DMS53 (cell line): ENCODE data around the gene ARHGAP15.

ENCODE experiments used
- DNase-seq: peaks from one replicate; lab custom pipeline; 2025; lab: John Stamatoyannopoulos, UW

Gene ARHGAP15

DNA sequence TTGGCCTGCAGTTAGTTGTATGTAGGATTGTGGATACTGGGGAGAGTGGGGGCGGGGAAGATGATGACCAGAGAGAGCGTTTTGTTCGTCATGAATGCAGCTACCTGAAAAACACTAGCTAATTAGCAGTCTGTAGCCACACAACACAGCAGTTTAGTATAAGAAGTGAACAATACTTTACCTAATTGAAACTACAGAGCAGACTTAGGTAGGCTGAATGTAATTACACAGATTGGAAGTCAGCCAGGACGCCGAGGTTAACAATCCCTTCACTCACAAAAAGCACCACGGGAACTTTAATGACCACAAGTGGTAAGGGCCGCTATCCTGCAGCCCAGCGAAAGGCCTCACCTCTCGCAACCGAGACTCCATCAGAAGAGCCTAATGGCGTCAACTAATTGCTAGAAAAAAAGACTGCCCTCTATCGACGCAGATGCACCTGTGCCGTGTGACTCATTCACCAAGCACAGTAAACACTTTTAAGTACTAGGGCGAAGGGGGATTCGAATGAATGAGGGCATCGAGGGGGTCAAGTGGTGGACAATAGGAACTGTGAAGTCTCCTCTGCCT is 591.0 kb downstream of the ARHGAP15 start:
- peak; percentile 5 for DNase-seq

DNA sequence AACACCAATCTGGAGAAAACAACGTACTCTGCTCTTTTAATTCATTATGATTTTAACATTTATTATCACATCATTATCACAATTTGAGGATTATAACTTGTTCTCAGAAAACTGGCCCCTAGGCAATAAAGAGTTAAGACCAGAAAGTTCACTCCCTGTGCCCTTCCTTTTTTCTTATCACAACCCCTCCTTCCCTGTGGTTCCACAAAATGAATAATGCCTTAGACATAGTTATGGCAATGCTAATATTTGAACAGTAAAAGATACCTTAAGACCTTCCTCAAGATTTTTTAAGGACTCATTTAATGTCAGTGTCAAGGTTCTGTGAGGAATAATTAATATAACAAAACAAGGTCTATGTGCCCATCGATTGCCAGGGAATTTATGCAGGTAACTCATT is 596.2 kb downstream of the ARHGAP15 start:
- DNase-seq, result no peak

DNA sequence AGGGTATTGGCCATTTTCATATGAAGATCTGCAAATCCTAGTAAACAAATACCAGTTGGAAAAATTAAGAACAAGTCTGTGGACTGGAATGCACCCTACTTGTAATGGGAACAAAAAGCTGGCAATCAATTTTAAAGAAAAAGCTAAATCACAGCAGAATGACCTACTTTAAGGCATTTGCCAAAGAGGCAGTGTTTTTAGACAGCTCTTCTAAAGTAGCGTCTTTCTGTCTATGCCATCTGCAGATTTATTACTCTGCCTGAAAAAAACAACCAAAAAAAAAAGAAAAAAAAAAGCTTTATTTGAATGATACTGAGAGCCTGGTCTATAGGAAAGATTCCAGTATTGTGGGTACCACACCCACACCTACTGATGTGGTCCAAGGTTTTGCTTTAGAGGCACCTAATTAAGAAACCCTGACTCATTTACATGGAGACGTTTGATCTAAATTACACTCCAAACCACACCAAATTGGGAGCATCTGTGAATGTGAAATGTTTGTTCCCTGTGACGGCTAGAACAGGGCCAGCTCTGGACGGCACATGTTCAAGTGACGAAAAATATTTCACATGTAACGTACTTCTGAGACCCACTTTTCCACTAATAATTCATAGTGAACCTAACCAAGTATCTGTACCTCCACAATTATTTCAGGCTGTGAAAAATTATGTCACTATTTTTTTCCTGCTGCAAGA is 597.1 kb downstream of the ARHGAP15 start:
- DNase-seq, result no peak

DNA sequence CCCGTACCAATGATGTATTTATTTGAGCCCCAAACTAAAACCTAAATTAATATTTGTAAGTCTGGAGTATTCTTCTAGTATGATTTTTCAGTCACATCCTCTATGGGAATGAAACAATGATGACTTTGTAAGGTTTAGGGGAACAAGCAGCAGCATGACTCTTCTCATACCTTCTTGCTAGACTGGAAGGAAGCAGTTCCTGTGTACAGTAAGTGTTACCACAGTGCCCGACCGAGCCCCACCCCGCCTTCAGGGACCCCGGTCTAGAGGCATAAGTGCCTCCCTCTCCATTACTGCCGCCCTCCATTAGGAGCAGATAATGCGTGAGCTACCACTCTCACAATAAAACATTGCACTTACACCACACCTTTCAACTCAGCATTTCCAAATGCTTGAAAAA is 599.3 kb downstream of the ARHGAP15 start:
- DNase-seq, result no peak

DNA sequence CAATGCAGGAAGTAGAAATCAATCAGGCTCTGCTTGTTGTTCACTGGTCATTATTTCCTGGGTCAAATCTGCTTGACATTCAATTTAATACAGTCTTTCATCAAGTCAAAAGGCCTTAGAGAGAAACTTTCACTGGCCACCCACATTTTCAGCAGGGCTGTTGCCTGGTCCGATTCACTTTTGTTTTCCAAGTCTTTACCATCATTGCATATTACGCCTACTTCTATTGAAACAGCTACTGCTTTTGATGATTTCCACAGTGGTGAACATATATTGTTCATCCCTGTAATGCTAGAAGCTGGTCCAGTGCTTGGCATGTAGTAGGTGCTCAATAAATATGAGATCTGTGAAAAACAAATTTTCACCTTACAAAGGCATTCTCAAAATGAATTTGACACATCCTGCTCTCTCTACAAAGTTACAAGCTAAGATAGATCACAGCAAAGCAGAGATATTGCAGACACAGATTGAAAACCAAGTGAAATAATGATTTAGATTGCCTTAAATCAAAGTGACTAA is 600.1 kb downstream of the ARHGAP15 start:
- DNase-seq, result no peak

DNA sequence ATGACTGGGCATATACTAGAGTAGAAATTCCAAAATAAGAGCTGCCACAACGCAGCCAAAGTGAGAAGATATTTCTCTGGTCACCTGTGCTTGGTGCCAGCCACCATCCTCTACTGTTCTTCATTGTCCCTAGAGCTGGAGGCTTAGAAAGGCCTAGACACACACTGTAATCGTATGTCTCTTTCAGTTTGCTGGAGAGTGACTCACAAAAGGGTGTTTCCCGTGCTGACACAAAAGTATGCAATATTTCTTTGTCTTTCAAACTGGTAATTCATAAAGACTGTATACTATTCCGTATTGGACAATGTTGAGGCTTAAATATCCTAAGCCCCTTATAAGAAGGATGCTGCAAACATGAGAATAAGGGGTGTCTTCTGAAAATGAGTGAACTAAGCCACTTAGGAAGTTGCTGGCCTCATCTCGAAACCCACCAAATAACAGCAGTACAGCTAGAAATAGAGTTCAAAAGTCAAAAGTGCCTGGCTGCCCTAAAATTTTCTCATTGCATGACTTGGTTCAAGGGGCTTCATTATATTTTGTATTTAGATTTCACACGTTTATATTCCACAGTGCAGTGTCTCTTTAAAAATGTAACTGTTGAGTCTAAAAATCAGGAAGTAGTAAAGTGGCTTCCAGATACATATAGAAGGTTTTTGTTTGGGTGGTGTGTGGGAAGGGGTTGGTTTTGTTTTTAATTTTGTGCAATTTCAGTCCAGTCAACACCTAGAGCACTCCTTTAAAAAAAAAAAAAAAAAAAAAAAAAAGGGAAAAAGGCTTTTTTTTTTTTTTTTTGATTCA is 601.1 kb downstream of the ARHGAP15 start:
- peak; percentile 32 for DNase-seq

DNA sequence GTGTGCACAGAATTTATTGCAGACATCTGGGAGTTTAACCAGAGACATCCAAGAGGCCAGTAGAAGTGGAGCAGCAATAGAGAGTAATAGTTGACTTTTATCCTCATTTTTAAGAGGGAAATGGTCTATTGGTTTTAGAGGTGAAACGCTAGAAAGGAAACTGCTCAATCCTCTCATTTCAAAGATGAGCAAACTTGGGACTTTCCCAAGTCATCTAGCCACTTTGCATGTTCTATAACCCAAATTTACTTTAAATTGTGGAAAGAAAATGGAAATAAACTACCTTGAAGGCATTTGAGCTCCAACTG is 601.7 kb downstream of the ARHGAP15 start:
- no peak for DNase-seq

DNA sequence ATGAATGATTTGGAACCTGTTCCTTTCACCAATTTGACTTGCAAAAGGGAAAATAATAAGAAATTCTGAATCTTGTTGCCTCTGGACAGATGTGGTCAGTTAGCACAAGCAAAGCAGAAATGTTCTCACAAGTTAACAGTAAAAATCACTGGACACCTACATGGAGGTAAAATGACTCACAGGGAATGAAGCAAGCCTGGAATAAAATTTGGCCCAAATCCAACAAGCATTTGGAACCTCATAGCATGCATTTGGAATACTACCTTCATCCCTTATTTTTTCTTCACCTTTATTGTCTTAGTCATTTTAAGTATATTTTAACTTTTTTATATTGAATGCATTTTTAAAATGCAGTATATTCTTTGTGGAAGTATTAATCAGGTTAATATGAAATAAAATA is 602.9 kb downstream of the ARHGAP15 start:
- DNase-seq, result peak; percentile 0

DNA sequence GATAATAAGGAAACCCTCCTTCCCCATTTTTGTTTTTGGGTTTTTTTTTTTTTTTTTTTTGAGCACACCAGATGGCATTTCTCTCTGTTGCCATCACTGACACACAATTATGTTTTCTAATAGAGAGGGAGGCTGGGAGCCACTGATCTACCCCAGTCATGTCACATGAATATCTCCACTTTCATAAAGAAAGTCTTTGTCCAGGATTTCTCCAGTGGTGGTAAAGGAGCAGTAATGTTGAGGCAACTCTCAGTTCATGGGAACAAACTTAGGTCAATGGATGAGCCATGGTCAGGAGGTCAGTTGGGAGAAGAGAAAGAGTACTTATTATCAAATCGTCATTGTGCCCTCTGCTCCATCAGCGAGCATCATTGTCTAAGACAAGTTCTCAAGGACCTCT is 603.7 kb downstream of the ARHGAP15 start:
- DNase-seq, result no peak

DNA sequence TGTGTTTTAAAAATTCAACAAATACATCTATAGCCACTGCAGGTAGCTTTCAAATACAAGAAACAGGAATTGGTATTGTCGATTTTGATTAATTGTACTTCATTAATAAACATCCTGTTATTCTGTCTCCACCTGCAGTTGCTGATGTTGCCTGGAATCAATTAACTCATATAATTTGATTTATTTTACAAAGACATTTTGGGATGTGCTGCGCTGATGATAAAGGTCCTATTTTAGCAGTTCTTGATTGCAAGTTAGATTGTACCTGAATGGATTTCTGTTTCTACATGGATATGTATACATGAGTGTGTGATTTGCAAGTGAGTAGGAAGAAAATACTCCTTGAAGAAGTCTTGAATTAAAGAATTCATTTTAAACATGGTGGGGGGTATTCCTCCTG is 605.3 kb downstream of the ARHGAP15 start:
- DNase-seq, result no peak

DNA sequence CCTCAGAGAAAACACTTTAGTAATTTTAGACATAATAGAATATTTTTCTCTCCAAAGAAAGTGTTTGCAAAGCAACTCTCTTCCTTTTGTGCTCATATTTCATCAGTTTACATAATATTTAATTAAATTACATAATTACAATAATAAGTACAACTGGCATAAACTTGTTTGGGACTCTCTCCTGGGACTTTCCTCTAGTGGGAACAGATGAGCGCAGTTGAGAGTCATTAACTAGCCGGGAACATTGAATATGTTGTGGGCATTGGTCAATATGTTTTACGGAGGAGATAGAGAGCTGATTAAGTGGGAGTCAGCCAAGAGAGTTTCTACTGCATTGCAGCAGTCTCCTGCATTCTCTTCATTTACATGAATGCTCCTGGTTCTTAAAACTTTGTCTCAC is 607.7 kb downstream of the ARHGAP15 start:
- no peak for DNase-seq

DNA sequence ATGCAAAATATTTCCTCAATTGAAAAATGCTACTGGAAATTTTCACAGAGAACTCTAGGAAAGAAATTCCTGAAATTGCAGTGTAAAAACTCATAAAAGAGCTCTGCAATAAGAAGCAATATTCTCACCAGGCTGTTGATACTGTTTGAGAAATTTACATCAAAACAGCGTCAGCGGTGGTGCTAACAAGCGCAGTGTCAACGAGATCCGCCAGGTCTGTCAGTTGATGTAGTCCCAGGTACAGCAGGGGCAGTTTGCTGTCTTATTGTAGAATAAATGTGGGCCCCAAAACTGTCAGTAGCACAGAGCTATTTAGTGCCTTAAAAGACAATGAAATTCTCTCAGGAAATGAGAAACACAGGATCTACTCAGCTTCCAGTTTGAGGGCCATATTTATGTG is 611.2 kb downstream of the ARHGAP15 start:
- DNase-seq, result no peak

DNA sequence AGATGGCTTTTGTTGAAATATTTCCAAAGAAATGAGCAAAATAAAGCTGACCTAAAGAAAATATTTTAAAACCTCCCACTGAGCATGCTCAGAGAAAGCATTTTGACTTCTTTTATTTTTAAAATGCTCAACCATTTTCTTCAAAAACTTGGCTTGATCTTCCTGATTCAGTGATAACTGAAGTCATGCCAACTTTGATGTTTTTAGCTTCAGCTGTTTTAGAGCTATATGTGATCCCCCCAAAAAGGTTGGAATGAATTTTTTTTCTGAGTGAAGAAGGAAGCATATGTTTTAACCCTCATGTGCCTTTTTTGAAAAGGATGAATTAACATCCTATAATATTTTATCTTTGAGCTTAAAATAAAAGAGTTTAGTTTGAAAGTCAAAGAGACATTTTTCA is 612.0 kb downstream of the ARHGAP15 start:
- DNase-seq, result no peak

DNA sequence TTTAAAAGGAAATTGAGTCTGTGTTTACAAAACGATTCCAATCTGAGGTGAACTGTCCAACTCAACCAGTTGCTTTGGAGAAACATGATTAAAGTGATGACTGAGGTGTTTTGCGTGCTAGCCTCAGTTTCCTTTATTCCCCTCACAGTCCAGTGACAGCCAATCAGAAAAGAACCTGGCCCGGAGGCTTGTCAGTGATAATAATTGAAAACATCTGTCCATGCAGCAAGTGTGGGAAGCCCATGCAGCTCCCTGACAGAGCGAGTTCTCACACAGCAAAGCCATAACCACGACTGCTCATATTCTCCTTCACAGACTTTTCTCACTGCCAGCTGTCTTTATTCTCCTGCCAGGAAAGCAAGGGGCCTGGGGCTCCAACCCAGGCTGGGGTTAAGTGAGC is 613.4 kb downstream of the ARHGAP15 start:
- DNase-seq, result no peak

DNA sequence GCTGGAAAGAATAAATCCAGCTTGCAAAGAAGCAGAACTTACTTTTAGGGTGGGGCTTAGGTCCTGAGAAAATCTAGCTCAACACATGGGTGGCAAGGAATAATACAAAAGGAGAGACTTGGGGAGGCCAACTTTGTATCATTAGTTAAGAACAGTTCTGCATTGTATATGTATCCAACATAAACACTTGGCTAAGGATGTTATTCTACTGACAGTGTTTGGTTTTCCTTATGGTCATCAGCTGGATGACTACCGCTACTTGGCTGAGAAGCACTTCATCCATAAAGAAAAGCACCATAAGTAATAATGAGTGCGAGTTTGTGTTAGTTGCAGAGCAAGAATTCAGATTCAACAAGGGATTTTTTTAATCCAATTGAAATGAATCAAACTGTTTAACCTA is 614.9 kb downstream of the ARHGAP15 start:
- DNase-seq, result no peak

DNA sequence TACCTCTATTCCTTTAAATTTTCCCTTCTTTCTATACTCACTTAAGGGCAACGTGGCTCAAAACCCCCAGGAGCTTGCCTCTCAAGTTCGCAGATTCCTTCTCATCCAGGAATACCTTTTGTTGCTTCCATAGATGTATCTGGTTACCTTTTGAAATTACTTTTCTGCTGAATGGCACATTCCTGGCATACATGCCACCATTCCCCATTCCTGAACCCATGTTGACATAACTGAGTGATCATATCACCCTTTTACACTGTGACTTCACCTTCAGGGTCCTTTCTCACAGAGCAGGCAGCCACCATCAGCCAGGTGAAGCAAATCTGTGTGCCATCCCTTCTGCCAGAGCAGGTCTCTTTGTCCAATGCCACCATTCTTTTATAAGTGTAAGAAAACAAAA is 615.8 kb downstream of the ARHGAP15 start:
- no peak for DNase-seq

DNA sequence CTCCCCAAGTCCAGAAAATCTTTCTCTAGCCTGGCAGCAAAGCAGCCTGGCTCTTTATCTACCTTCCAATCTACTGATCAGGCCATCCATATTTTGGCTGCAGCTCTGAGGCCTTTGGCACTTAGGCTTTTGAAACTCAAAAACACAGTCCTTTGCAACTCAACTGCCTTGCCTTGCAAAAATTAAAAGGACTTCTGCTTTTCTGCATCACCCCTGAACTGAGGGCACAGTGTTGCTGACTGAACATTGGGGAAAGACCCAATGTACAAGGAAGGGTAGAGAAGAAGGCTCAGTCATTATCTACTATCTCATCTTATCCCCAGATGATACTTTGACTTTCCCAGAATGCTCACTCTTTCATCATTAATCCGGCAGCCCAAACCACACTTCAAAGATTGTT is 625.5 kb downstream of the ARHGAP15 start:
- no peak for DNase-seq

DNA sequence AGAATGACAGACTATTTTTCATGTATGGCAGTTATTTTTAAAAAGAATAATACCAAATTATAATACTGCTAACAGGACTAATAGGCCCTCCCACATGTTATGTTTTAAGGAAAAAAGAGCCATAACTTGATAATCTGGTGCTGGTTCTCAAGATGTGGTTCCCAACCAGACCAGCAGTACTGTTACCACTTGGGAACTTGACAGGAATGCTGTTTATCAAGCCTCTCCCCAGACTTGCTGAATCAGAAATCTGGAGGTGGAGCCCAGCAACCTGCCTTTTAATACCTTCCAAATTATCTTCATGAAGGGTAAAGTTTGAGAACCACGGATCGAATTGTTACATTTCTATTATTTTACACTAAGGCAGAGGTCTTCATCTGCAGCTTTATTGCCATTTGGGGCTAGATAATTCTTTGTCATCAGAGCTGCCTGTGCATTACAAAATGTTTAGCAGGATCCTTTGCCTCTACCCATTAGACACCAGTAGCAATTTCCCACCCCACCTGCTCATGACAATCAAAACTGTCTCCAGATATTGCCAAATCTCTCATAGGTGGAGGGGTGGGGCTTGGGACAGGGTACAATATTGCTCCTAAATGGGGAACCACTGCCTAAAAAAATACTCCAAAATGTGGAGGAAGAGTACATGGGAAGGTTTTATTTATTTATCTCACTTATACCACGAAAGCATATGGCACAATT is 629.6 kb downstream of the ARHGAP15 start:
- no peak for DNase-seq

DNA sequence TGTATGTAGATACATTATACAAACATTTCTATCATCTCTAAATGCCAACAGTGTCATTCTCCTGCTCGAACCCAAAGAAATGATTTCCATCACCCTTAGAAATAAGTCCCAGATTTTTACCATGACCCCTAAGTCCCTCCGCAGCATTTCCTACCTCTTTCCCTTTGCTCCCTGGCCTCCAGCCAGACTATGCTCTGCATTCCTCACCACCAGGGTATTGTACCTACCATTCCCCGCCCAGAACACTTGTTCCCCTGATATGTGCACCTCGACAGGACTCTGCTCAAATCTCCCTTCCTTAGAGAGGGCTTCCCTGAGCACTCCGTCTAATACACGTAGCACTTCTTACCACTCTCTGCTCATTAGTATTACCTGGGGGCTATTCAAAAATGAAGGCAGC is 630.2 kb downstream of the ARHGAP15 start:
- no peak for DNase-seq

DNA sequence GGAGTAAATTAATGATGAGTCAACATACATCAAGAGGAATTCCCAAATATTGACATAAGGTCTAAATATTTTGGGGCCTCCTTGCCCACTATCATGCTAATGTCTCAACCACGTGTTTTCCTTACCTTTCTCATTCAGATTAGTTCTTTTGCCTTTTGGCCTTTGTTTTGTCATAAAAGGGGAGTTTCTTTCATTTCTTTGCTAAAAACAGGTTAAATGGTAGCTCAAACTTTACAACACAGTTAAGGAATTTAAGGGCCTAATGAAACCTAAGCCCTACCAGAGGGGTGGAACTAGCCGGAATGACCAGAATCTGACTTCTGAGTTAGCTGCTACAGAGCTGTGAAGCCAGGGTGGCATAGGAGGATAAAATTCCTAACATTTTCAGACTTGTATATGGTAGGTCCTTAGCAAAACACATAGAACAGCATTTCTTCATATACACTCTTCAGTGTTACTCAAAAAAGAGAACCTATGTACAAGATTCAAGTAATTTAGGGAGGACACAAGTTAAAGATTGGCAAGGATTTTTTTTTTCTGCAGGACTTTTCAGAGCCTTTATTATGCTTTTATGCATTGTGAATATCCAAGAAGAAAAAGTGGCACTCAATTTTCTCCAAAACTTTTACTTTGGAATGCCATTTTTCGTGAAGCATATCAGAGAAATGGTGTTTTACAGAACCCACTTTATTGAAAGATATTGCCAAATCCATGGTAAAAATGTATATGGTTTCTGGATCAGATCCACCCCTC is 633.1 kb downstream of the ARHGAP15 start:
- no peak for DNase-seq

DNA sequence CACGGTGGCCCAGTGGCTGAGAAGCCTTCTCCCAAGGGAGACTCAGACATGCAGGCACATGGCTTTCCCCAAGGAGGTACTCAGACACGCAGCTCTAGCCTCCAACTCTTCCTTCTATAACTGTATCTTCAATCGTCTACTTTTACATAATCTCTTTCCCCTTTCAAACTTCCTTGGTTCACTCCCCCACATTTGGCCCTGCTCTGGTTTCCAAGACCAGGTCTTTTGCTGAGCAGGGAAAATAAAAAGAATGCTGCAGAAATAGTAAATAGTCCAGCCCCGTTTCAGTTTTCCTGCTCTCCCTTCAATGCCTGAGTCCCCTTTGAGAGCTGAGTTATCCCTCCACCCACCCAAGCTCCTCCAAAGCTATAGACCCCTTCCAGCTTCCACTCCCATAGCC is 635.0 kb downstream of the ARHGAP15 start:
- DNase-seq, result no peak

DNA sequence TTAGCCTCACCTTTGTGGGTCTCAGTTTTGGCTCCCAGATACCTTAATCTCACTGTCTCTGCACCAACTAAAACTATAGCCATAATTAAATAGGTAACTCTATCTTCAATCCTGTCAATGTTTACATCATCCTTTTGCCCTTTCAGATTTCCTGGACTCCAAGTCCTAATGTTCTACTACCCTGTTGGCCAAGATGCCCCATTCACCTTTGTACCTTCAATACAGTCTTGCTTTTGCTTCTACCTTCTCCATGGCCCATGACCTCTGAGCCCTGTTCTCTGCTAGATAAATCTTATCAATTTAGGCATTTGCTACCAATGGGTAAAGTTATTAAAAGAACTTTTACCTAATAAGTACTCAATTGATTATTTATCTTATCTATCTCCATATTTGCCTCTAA is 635.5 kb downstream of the ARHGAP15 start:
- no peak for DNase-seq
